Bladder microvascular endothelial cell (primary cell): Measurements from ENCODE around the gene OR8B12. TPM values are rescaled to one million over a fixed set of nuclear protein-coding genes. Genes with fewer than 3 reads are reported as not detected.

Experiments used
- total RNA-seq: library from RNA; depleted of rRNA; stranded (reverse); fragments of >200 nt; gene quantifications from 2 replicates; pipeline ENCODE4 v1.2.3, GENCODE V29; 2014

Gene OR8B12
- not detected in 2 replicates for total RNA-seq

GRCh38 chr11:124543554-124543953 lies at the start of gene OR8B12:
Gene OR8B12 (minus strand): TSS chr11:124543654. CDS start chr11:124543654, 0 bp downstream.

GRCh38 chr11:124569697-124570096 lies 26.2 kb upstream of the OR8B12 start, which contains the start of gene OR8A1:
Gene OR8A1 (plus strand): TSS chr11:124569997. CDS start chr11:124570120, 123 bp downstream.

Other genes starting within 250 kb of the OR8B12 start
- gene OR8D1, start 229.7 kb downstream of the OR8B12 start, total RNA-seq, result not detected in 2 replicates
- not detected in 2 replicates for gene OR8D2, start 223.5 kb downstream of the OR8B12 start, total RNA-seq
- gene OR8B2, start 159.2 kb downstream of the OR8B12 start, total RNA-seq, result not detected in 2 replicates
- gene OR8B3, start 144.6 kb downstream of the OR8B12 start, total RNA-seq, result under 0.01 TPM in 1 of 2 replicates, not detected in the other
- gene OR8B4, start 118.8 kb downstream of the OR8B12 start, total RNA-seq, result not detected in 2 replicates
- not detected in 2 replicates for gene OR8B8, start 98.0 kb downstream of the OR8B12 start, total RNA-seq
- gene OR8A1, start 26.3 kb upstream of the OR8B12 start, total RNA-seq, result not detected in 2 replicates
- not detected in 2 replicates for gene PANX3, start 67.8 kb upstream of the OR8B12 start, total RNA-seq
- gene TBRG1, start 79.2 kb upstream of the OR8B12 start, total RNA-seq, result 9.7 and 17.3 TPM in 2 replicates
- 11.2 and 18.4 TPM in 2 replicates for gene SIAE, start 130.1 kb upstream of the OR8B12 start, total RNA-seq
- gene SPA17, start 130.2 kb upstream of the OR8B12 start, total RNA-seq, result 4.0 and 4.3 TPM in 2 replicates
- gene NRGN, start 196.3 kb upstream of the OR8B12 start, total RNA-seq, result 0.31 and 0.81 TPM in 2 replicates
- 0.44 and 1.1 TPM in 2 replicates for gene VSIG2, start 208.6 kb upstream of the OR8B12 start, total RNA-seq
- gene ESAM, start 218.6 kb upstream of the OR8B12 start, total RNA-seq, result 70.3 and 74.5 TPM in 2 replicates